ENCODE data around the gene FBXO41. TPM values are rescaled to one million over a fixed set of nuclear protein-coding genes. Genes with fewer than 3 reads are reported as not detected.

The FBXO41 gene
- total RNA-seq, 4 donors from 2014 or later = 1.7 to 6.0 (median 4.2) TPM

GRCh38 chr2:73214120-73215035 is 69.9 kb downstream of the FBXO41 start, which contains the start of gene SMYD5:
SMYD5 (plus strand) TSS chr2:73214245; CDS start chr2:73214267, 22 bp downstream.
- Histone ChIP-seq H3K9me3 (no peaks in the 10 kb centered on the region), H3K4me3 (peak within 1 kb of the TSS; percentile 75 to 99 (median 90)), H3K36me3 (peaks cover 0 to 11% (median 9%) of the 10 kb centered on the region in 4 donors), H3K27me3 (no peaks in the 10 kb centered on the region), H3K4me1 (peaks cover 4 to 35% (median 27%) of the 10 kb centered on the region in 4 donors), H3K27ac (replicated peaks in 1 of 4) (peak within 1 kb of the TSS; percentile 53 to 81 (median 68))
- intact Hi-C loops (cut with DNase I) = loop anchor here (10.0 kb wide), 1 partner anchor 170 kb away; the partner anchor contains the start of gene ALMS1
- DNase-seq (ENCODE audit: extremely low spot score) = peak; percentile 96
- WGBS = 1% methylated on average over 31 of the region's 64 CpGs
- no peak for TF ChIP-seq CTCF (IDR thresholded peaks at IDR 0.05)
- peak; percentile 60 to 82 for TF ChIP-seq POLR2AphosphoS5 (IDR thresholded peaks at IDR 0.05)
- no peak for TF ChIP-seq POLR2A (IDR thresholded peaks at IDR 0.05; ENCODE audit: low read depth)
- no peak for TF ChIP-seq EP300 (IDR thresholded peaks at IDR 0.05)

- H3K27ac ChIP-seq (replicated peaks in 1 of 4) = peak overlapping the region in 2 of 4 donors; percentile 20 to 28
These were observed 71.7 kb downstream of the FBXO41 start for GRCh38 chr2:73212448-73213176.

DNA sequence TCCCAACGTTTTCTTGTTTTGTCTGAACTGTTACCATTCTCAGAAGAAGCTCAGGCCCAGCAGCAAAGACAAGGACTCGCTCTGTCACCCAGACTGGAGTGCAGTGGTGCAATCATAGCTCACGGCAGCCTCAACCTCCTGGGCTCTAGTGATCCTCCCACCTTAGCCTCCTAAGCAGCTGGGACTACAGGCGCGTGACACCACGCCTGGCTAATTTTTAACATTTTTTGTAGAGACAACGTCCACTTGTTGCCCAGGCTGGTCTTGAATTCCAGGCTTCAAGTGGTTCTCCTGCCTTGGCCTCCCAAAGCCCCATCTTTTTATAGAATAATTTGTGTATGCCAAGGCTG is 72.2 kb downstream of the FBXO41 start:
- no peaks in the 10 kb centered on the region for H3K36me3 ChIP-seq
- 83% methylated on average over 7 of the region's 7 CpGs for WGBS
- peak overlapping the region in 2 of 4 donors; percentile 28 to 32 for H3K27ac ChIP-seq (replicated peaks in 1 of 4)
- peaks cover 0 to 1% (median 0%) of the 10 kb centered on the region in 4 donors for H3K27me3 ChIP-seq
- H3K9me3 ChIP-seq = no peaks in the 10 kb centered on the region
- TF ChIP-seq EP300 (IDR thresholded peaks at IDR 0.05) = no peak
- TF ChIP-seq CTCF (IDR thresholded peaks at IDR 0.05) = no peak
- TF ChIP-seq POLR2AphosphoS5 (IDR thresholded peaks at IDR 0.05) = no peak
- TF ChIP-seq POLR2A (IDR thresholded peaks at IDR 0.05; ENCODE audit: low read depth) = no peak
- no peak for DNase-seq (ENCODE audit: extremely low spot score)
- H3K4me1 ChIP-seq = peaks cover 4 to 35% (median 27%) of the 10 kb centered on the region in 4 donors
- H3K4me3 ChIP-seq = no peak overlapping the region
- intact Hi-C loops (cut with DNase I) = loop anchor here (10.0 kb wide), 1 partner anchor 173 kb away; the partner anchor contains the start of gene ALMS1

More at GRCh38 chr2:73212448-73213176, 71.7 kb downstream of the FBXO41 start:
- Histone ChIP-seq H3K9me3 (no peaks in the 10 kb centered on the region), H3K36me3 (no peaks in the 10 kb centered on the region), H3K4me1 (peaks cover 4 to 35% (median 27%) of the 10 kb centered on the region in 4 donors), H3K4me3 (no peak overlapping the region), H3K27me3 (no peaks in the 10 kb centered on the region)
- DNase-seq (ENCODE audit: extremely low spot score) = no peak
- TF ChIP-seq CTCF (IDR thresholded peaks at IDR 0.05) (peak; percentile 77 to 98 (median 82)), EP300 (IDR thresholded peaks at IDR 0.05) (no peak), POLR2A (IDR thresholded peaks at IDR 0.05; ENCODE audit: low read depth) (no peak), POLR2AphosphoS5 (IDR thresholded peaks at IDR 0.05) (peak in 1 of 2 donors; percentile 35)
- intact Hi-C loops (cut with DNase I) = loop anchor here (10.0 kb wide), 1 partner anchor 172 kb away; the partner anchor contains the start of gene ALMS1
- WGBS = 71% methylated on average over 16 of the region's 20 CpGs

DNA sequence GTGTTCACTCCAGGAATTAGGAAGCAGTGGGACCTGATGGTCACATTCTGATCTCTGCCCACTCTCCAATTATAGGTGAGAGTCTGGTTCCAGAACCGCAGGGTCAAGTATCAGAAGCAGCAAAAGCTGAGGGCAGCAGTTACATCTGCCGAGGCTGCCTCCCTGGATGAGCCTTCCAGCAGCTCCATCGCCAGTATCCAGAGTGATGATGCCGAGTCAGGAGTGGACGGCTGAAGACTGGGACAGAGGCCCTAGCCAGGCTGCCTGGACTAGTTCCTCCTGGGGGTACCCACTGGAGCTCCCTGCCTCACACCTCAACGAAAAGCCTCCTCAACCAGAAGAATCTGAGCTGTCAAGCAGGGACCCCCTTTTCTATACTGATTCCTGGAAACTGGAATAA is 73.6 kb downstream of the FBXO41 start:
- Histone ChIP-seq H3K4me3 (no peak overlapping the region), H3K9me3 (no peaks in the 10 kb centered on the region), H3K36me3 (no peaks in the 10 kb centered on the region), H3K27me3 (peaks cover 0 to 12% (median 0%) of the 10 kb centered on the region in 4 donors), H3K27ac (replicated peaks in 1 of 4) (no peak overlapping the region), H3K4me1 (peaks cover 4 to 33% (median 27%) of the 10 kb centered on the region in 4 donors)
- TF ChIP-seq POLR2AphosphoS5 (IDR thresholded peaks at IDR 0.05) = no peak
- TF ChIP-seq CTCF (IDR thresholded peaks at IDR 0.05) = no peak
- no peak for TF ChIP-seq POLR2A (IDR thresholded peaks at IDR 0.05; ENCODE audit: low read depth)
- no peak for TF ChIP-seq EP300 (IDR thresholded peaks at IDR 0.05)
- intact Hi-C loops (cut with DNase I) = loop anchor here (10.0 kb wide), 1 partner anchor 174 kb away; the partner anchor contains the start of gene ALMS1
- no peak for DNase-seq (ENCODE audit: extremely low spot score)
- WGBS = 80% methylated on average over 1 of the region's 6 CpGs
